Measurements from ENCODE around the gene MFSD2A.

DNA sequence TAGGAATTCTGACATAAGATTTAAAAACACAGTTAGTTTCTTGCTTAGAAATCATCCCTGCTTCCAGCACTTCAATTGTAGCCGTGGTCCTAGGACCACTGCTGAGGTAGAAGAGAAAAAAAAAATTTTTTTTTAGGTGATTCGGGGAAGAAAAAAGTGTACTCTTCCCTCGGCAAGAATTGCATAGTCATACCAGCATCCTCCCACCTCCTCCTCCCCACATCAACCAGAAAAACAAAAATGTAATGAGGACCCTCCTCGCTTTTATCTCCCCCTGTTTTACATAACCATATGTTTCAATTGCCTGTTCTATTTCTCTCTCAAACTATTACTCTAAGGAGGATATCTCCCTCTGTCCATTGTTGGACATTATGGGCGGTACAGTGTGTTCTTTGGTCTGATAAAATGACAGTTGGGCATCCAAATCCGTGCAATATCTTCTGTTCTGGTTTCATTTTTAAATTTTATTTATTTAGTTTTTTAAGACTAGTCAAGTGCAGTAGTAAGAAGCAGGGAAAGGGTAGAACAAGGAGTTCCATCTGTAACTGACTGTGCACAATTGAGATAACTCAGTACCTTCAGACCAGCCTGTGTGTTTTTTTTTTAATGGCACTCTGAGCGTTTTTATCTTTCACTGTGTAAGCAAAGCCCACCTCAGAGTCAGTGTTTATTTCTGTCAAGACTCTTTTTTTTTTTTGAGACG is 10.4 kb upstream of the MFSD2A start:
- TF ChIP-seq POLR2A (IDR thresholded peaks at IDR 0.05; ENCODE audit: borderline replicate concordance, extremely low read depth, insufficient read depth, insufficient read length) = no peak
- no peak for TF ChIP-seq JUND (IDR thresholded peaks at IDR 0.05)
- no peak for TF ChIP-seq EZH2 (IDR thresholded peaks at IDR 0.05)
- TF ChIP-seq, protein P1, sequence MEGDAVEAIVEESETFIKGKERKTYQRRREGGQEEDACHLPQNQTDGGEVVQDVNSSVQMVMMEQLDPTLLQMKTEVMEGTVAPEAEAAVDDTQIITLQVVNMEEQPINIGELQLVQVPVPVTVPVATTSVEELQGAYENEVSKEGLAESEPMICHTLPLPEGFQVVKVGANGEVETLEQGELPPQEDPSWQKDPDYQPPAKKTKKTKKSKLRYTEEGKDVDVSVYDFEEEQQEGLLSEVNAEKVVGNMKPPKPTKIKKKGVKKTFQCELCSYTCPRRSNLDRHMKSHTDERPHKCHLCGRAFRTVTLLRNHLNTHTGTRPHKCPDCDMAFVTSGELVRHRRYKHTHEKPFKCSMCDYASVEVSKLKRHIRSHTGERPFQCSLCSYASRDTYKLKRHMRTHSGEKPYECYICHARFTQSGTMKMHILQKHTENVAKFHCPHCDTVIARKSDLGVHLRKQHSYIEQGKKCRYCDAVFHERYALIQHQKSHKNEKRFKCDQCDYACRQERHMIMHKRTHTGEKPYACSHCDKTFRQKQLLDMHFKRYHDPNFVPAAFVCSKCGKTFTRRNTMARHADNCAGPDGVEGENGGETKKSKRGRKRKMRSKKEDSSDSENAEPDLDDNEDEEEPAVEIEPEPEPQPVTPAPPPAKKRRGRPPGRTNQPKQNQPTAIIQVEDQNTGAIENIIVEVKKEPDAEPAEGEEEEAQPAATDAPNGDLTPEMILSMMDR (IDR thresholded peaks at IDR 0.05 in 2 of 3, conservative IDR thresholded peaks at IDR 0.05 in 1 of 3; ENCODE audit: borderline replicate concordance in 1 of 3, insufficient read depth in 1 of 3, low read depth in 2 of 3, low read length in 2 of 3) = no peak
- no peak for TF ChIP-seq POLR2AphosphoS5 (IDR thresholded peaks at IDR 0.05; ENCODE audit: low read depth, low read length)
- no peak for TF ChIP-seq ZNF274 (IDR thresholded peaks at IDR 0.05; ENCODE audit: low read depth, low read length)
- TF ChIP-seq ZBTB33 (IDR thresholded peaks at IDR 0.05; ENCODE audit: extremely low read depth, insufficient replicate concordance, low read length) = no peak
- TF ChIP-seq MAX (IDR thresholded peaks at IDR 0.05) = no peak
- no peak for TF ChIP-seq EGR1 (IDR thresholded peaks at IDR 0.05; ENCODE audit: low read depth)
- TF ChIP-seq, protein P2, sequence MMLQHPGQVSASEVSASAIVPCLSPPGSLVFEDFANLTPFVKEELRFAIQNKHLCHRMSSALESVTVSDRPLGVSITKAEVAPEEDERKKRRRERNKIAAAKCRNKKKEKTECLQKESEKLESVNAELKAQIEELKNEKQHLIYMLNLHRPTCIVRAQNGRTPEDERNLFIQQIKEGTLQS (IDR thresholded peaks at IDR 0.05) = no peak
- no peak for TF ChIP-seq ZFX (IDR thresholded peaks at IDR 0.05)
- no peak for TF ChIP-seq SRF (IDR thresholded peaks at IDR 0.05; ENCODE audit: low read depth)
- TF ChIP-seq TCF7L2 (IDR thresholded peaks at IDR 0.05; ENCODE audit: borderline replicate concordance, extremely low read depth, insufficient read depth, insufficient read length) = no peak
